ENCODE data around the gene FLT3LG.

Gene FLT3LG

DNA sequence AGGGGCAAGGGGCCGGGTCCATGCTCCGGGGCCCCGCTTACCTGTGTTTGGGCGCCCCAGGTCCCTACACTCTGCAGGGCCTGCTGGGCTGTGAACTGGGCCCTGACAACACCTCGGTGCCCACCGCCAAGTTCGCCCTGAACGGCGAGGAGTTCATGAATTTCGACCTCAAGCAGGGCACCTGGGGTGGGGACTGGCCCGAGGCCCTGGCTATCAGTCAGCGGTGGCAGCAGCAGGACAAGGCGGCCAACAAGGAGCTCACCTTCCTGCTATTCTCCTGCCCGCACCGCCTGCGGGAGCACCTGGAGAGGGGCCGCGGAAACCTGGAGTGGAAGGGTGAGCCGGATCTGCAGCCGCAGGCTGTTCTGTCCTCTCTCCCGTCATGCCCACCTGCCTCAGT lies 40.1 kb downstream of the FLT3LG start:
- peak overlapping the region; percentile 98 for H3K27ac ChIP-seq
- no peaks in the 10 kb centered on the region for H3K27me3 ChIP-seq
- H3K9me3 ChIP-seq = no peaks in the 10 kb centered on the region
- peak overlapping the region; percentile 92 to 93 for H3K4me3 ChIP-seq (ENCODE audit: low read depth in 1 of 2, low read length in 1 of 2)
- H3K36me3 ChIP-seq = peaks cover 47% of the 10 kb centered on the region
- TF ChIP-seq, protein P1, sequence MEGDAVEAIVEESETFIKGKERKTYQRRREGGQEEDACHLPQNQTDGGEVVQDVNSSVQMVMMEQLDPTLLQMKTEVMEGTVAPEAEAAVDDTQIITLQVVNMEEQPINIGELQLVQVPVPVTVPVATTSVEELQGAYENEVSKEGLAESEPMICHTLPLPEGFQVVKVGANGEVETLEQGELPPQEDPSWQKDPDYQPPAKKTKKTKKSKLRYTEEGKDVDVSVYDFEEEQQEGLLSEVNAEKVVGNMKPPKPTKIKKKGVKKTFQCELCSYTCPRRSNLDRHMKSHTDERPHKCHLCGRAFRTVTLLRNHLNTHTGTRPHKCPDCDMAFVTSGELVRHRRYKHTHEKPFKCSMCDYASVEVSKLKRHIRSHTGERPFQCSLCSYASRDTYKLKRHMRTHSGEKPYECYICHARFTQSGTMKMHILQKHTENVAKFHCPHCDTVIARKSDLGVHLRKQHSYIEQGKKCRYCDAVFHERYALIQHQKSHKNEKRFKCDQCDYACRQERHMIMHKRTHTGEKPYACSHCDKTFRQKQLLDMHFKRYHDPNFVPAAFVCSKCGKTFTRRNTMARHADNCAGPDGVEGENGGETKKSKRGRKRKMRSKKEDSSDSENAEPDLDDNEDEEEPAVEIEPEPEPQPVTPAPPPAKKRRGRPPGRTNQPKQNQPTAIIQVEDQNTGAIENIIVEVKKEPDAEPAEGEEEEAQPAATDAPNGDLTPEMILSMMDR (IDR thresholded peaks at IDR 0.05) = no peak
- peaks cover 57 to 59% of the 10 kb centered on the region in 2 experiments for H3K4me1 ChIP-seq (ENCODE audit: control insufficient read depth in 1 of 2, insufficient read depth in 1 of 2, low read depth in 1 of 2, low read length in 1 of 2)

DNA sequence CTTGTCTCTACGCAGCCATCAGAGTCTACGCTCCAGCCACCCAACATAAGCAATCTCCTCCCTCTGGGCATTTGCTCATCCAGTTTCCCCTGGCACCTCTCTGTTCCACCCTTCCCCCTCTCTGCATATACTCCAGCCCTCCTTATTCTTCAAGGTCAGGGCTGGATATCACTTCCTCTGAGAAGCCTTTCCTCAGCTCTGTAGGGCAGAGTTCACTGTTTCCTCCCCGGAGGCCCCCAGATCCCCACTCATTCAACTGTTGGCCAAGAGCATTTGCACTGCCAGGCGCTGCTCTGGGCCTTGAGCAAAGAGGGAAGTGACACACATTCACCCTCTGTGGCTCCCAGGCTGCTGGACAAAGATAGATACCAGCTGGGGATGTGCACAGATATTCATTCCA lies 41.8 kb downstream of the FLT3LG start:
- Histone ChIP-seq H3K9me3 (no peaks in the 10 kb centered on the region), H3K27me3 (no peaks in the 10 kb centered on the region), H3K4me3 (ENCODE audit: low read depth in 1 of 2, low read length in 1 of 2) (peak overlapping the region in 1 of 2 experiments; percentile 20), H3K27ac (peak overlapping the region; percentile 83), H3K36me3 (peaks cover 62% of the 10 kb centered on the region), H3K4me1 (ENCODE audit: control insufficient read depth in 1 of 2, insufficient read depth in 1 of 2, low read depth in 1 of 2, low read length in 1 of 2) (peaks cover 57 to 59% of the 10 kb centered on the region in 2 experiments)
- TF ChIP-seq, protein P1 (IDR thresholded peaks at IDR 0.05) = no peak

DNA sequence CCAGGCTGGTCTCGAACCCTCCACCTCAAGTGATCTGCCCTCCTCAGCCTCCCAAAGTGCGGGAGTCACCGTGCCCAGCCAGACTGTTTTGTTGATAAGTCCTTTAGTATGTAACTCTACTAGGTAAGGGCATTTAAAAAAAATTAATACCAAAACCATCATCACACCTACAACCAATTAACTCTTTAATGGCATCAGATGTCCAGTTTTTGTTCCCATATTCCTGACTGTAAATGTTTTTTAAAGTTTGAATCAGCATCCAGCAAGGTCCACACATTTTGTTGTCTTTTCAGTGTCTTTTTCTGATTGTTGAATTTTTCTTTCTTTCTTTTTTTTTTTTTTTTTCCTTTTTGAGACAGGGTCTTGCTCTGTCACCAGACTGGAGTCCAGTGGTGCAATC lies 44.0 kb downstream of the FLT3LG start:
- H3K27ac ChIP-seq = peak overlapping the region; percentile 83
- TF ChIP-seq, protein P1 (IDR thresholded peaks at IDR 0.05) = no peak
- no peak overlapping the region for H3K4me3 ChIP-seq (ENCODE audit: low read depth in 1 of 2, low read length in 1 of 2)
- peaks cover 42 to 45% of the 10 kb centered on the region in 2 experiments for H3K4me1 ChIP-seq (ENCODE audit: control insufficient read depth in 1 of 2, insufficient read depth in 1 of 2, low read depth in 1 of 2, low read length in 1 of 2)
- H3K27me3 ChIP-seq = no peaks in the 10 kb centered on the region
- H3K36me3 ChIP-seq = peaks cover 81% of the 10 kb centered on the region
- H3K9me3 ChIP-seq = no peaks in the 10 kb centered on the region

DNA sequence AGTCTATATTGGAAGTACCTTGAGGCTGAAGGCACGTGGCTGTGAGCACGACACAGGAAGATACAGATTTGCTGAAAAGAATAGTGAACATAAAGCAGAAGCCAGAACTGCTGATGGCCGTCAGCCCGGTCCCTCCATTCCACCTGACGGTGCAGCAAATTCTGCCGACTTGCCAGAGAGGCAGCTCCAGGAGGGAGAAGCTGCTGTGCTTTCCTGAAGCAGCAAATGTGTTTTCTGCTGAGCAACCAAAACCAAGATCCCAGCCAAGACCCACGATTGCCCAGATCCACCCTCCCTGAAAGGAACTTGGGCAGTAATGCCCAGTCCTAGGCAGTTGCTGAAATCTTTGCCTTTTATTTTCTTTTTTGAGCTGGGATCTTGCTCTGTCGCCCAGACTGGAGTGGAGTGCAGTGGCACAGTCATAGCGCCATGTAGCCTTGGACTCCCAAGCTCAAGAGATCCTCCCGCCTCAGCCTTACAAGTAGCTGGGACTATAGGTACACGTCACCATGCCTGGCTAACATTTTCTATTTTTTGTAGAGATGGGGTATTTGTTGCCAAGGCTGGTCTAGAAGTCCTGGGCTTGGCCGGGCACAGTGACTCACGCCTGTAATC lies 46.8 kb downstream of the FLT3LG start:
- Histone ChIP-seq H3K4me1 (ENCODE audit: control insufficient read depth in 1 of 2, insufficient read depth in 1 of 2, low read depth in 1 of 2, low read length in 1 of 2) (peaks cover 19 to 22% of the 10 kb centered on the region in 2 experiments), H3K9me3 (no peaks in the 10 kb centered on the region), H3K27ac (no peak overlapping the region), H3K27me3 (no peaks in the 10 kb centered on the region), H3K36me3 (peaks cover 83% of the 10 kb centered on the region), H3K4me3 (ENCODE audit: low read depth in 1 of 2, low read length in 1 of 2) (no peak overlapping the region)
- TF ChIP-seq, protein P1 (IDR thresholded peaks at IDR 0.05) = no peak

DNA sequence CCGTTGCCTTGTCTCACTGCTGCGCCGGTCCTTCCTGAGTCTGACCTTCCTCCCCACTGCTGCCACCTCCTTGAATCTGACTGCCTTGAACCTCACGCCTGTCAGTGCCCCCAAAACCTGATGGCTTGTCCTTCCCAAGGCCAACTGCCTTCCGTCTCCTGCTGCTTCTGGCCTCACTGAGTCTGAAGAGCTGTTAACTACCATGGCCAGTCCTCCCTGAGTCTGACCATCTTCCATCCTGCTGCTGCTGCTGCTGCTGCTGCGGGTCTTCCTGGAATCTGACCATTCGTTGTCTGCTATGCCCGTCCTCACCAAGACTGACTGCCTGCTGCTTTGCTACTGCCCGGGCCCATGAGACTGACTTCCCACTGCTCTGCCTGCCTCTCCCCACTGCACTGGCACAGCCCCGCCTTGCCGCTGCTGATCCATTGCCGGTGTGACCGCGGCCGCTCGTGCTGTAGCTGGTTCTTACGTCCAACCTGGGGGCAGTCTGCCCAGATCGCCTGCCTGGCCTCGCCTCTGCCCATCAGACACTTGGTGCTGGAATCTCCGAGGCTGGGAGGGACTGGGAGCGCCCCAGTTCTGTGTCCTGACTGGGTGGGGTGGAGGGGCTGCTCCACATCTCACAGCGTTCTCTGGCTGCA lies 50.9 kb downstream of the FLT3LG start:
- H3K4me1 ChIP-seq (ENCODE audit: control insufficient read depth in 1 of 2, insufficient read depth in 1 of 2, low read depth in 1 of 2, low read length in 1 of 2) = peaks cover 6 to 7% of the 10 kb centered on the region in 2 experiments
- no peak overlapping the region for H3K27ac ChIP-seq
- no peak overlapping the region for H3K4me3 ChIP-seq (ENCODE audit: low read depth in 1 of 2, low read length in 1 of 2)
- TF ChIP-seq, protein P1 (IDR thresholded peaks at IDR 0.05) = no peak
- H3K9me3 ChIP-seq = no peaks in the 10 kb centered on the region
- H3K27me3 ChIP-seq = peaks cover 4% of the 10 kb centered on the region
- peaks cover 89% of the 10 kb centered on the region for H3K36me3 ChIP-seq
